GM23248 (cell line): ENCODE data around the gene STK32B. TPM values are rescaled to one million over a fixed set of nuclear protein-coding genes. Genes with fewer than 3 reads are reported as not detected.

Source experiments
- DNase-seq: peaks from one replicate; pipeline ENCODE4 v3.0.0-alpha.2; 2015
- H2AFZ ChIP-seq: fragments of 200-600 bp; sonication (generic); 2 replicates; pipeline ENCODE4 v1.6.1; 2016; ENCODE audit warnings: antibody characterized with exemption
- H3F3A ChIP-seq: fragments of 200-600 bp; sonication (generic); 2 replicates; pipeline ENCODE4 v1.6.1; 2016; ENCODE audit warnings: mild to moderate bottlenecking, antibody characterized with exemption, mixed run types; ENCODE audit not compliant: insufficient read depth
- H3K27ac ChIP-seq: fragments of 200-600 bp; sonication (generic); 2 replicates; pipeline ENCODE4 v1.5.1; 2016; ENCODE audit warnings: mild to moderate bottlenecking
- H3K27me3 ChIP-seq: fragments of 200-600 bp; sonication (generic); replicated peaks from 2 replicates; pipeline ENCODE4 v1.6.1; 2016; ENCODE audit warnings: mild to moderate bottlenecking; ENCODE audit not compliant: insufficient read depth
- H3K36me3 ChIP-seq: fragments of 200-600 bp; sonication (generic); 2 replicates; pipeline ENCODE4 v1.6.1; 2016; ENCODE audit warnings: low read depth, mild to moderate bottlenecking
- H3K4me1 ChIP-seq: fragments of 200-600 bp; sonication (generic); 2 replicates; pipeline ENCODE4 v1.6.1; 2016; ENCODE audit warnings: mild to moderate bottlenecking; ENCODE audit not compliant: insufficient read depth
- H3K4me2 ChIP-seq: fragments of 200-600 bp; sonication (generic); one replicate; pipeline ENCODE4 v1.6.1; 2016; ENCODE audit warnings: mild to moderate bottlenecking; ENCODE audit not compliant: unreplicated experiment
- H3K4me3 ChIP-seq: fragments of 200-600 bp; sonication (generic); 2 replicates; pipeline ENCODE4 v1.5.1; 2016; ENCODE audit warnings: mild to moderate bottlenecking
- H3K79me2 ChIP-seq: fragments of 200-600 bp; sonication (generic); 2 replicates; pipeline ENCODE4 v1.6.1; 2016; ENCODE audit warnings: mild to moderate bottlenecking; ENCODE audit not compliant: insufficient read depth
- H3K9ac ChIP-seq: fragments of 200-600 bp; sonication (generic); 2 replicates; pipeline ENCODE4 v1.6.1; 2016; ENCODE audit warnings: mild to moderate bottlenecking
- H3K9me2 ChIP-seq: fragments of 200-600 bp; sonication (generic); 2 replicates; pipeline ENCODE4 v1.6.1; 2016; ENCODE audit warnings: mixed run types, mild to moderate bottlenecking, moderate library complexity; ENCODE audit not compliant: insufficient read depth
- H3K9me3 ChIP-seq: fragments of 200-600 bp; sonication (generic); one replicate; pipeline ENCODE4 v1.6.1; 2017; ENCODE audit warnings: low read depth
- H4K20me1 ChIP-seq: fragments of 200-600 bp; sonication (generic); 2 replicates; pipeline ENCODE4 v1.6.0; 2016; ENCODE audit not compliant: insufficient read depth
- EZH2 ChIP-seq: fragments of 200-600 bp; sonication (generic); IDR thresholded peaks from 2 replicates; pipeline ENCODE4 v1.6.1; 2018; ENCODE audit warnings: antibody characterized with exemption, mild to moderate bottlenecking; ENCODE audit not compliant: insufficient read depth, poor library complexity, severe bottlenecking
- EZH2phosphoT487 ChIP-seq: fragments of 200-600 bp; sonication (generic); IDR thresholded peaks from 2 replicates; pipeline ENCODE4 v1.6.1; 2018; ENCODE audit warnings: antibody characterized with exemption, moderate library complexity, mild to moderate bottlenecking, low read depth; ENCODE audit not compliant: insufficient read depth
- WGBS, 2 experiments: methylation state at CpG; one replicate each; pipeline ENCODE4 v1.1.6; 2015 to 2017; ENCODE audit warnings: low lambda C conversion rate in 2 of 2, low coverage in 1 of 2; ENCODE audit errors: missing lambda C conversion rate in 2 of 2; 5-methylcytosine and 5-hydroxymethylcytosine counted together
- in situ Hi-C: fragments of 300-500 bp; cut with MboI; formaldehyde crosslinking; loops from 2 replicates; pipeline ENCODE4 v1.15.0; 2020
- polyA plus RNA-seq: library from polyadenylated mRNA; unstranded; fragments of >200 nt; fragmentation: Nextera tagmentation; extraction: Ambion mirVana; gene quantifications from 2 replicates; pipeline ENCODE4 v1.2.1, GENCODE V29; 2016
- total RNA-seq: library from RNA; depleted of rRNA; stranded (reverse); fragments of >200 nt; shearing (Covaris generic); gene quantifications from 2 replicates; pipeline ENCODE4 v1.2.3, GENCODE V29; 2014

STK32B gene
- total and polyA plus RNA-seq, 2 experiments from 2014 or later, result 4.9 to 6.1 TPM

- no peaks in the 10 kb centered on the region for H3K9me3 ChIP-seq
- WGBS, 2 experiments, result 68 to 73% methylated on average over 14 of the region's 14 CpGs
- no peak overlapping the region for H3K4me2 ChIP-seq
- no peaks in the 10 kb centered on the region for H3K79me2 ChIP-seq
- H3K27ac ChIP-seq, result no peak overlapping the region
- H3K27me3 ChIP-seq, result no peaks in the 10 kb centered on the region
- H3K9ac ChIP-seq, result no peak overlapping the region
- H3K9me2 ChIP-seq, result no peaks in the 10 kb centered on the region
- peak; percentile 47 for DNase-seq
- H4K20me1 ChIP-seq, result no peaks in the 10 kb centered on the region
- no peaks in the 10 kb centered on the region for H3K36me3 ChIP-seq
- H3K4me3 ChIP-seq, result no peak overlapping the region
- in situ Hi-C loops, result no loop called here
- H2AFZ ChIP-seq, result no peak overlapping the region
- no peaks in the 10 kb centered on the region for H3K4me1 ChIP-seq
- H3F3A ChIP-seq, result no peaks in the 10 kb centered on the region
- TF ChIP-seq EZH2 (no peak), EZH2phosphoT487 (no peak)
These were observed 409.0 kb downstream of the STK32B start for GRCh38 chr4:5460106-5460801.

DNA sequence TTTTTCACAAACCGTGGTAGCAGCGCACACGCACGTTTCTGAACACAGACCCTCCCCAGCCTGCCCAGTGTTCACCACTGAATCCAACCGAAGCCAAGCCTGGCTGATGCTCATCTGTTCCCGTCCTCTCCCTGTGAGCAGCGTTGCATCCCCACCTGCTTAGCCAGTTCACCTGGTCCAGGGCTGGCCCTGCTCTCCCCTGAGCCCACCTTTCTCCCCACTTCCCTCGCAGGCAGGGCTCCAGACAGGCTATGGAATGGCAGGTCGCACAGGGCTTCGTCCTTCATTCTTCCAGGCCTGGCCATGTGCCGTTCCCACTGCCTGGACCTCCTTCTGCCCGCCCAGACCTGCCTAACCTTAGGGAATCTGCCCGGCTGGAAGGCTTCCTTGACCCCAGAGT, 410.2 kb downstream of the STK32B start:
- Histone ChIP-seq H3F3A (no peaks in the 10 kb centered on the region), H2AFZ (no peak overlapping the region), H3K27me3 (no peaks in the 10 kb centered on the region), H3K36me3 (no peaks in the 10 kb centered on the region), H3K9ac (no peak overlapping the region), H3K9me2 (no peaks in the 10 kb centered on the region), H4K20me1 (no peaks in the 10 kb centered on the region), H3K27ac (no peak overlapping the region), H3K4me2 (no peak overlapping the region), H3K4me1 (no peaks in the 10 kb centered on the region), H3K4me3 (no peak overlapping the region), H3K79me2 (no peaks in the 10 kb centered on the region), H3K9me3 (no peaks in the 10 kb centered on the region)
- in situ Hi-C loops, result no loop called here
- 78 to 85% methylated on average over 13 of the region's 13 CpGs for WGBS, 2 experiments
- TF ChIP-seq EZH2 (no peak), EZH2phosphoT487 (no peak)
- no peak for DNase-seq

GRCh38 chr4:5462254-5462835, 411.1 kb downstream of the STK32B start:
- Histone ChIP-seq H3K9ac (no peak overlapping the region), H3F3A (no peaks in the 10 kb centered on the region), H3K9me3 (no peaks in the 10 kb centered on the region), H3K36me3 (no peaks in the 10 kb centered on the region), H3K9me2 (no peaks in the 10 kb centered on the region), H3K79me2 (no peaks in the 10 kb centered on the region), H3K4me3 (no peak overlapping the region), H4K20me1 (no peaks in the 10 kb centered on the region), H3K4me2 (no peak overlapping the region), H3K27ac (no peak overlapping the region), H3K27me3 (no peaks in the 10 kb centered on the region), H3K4me1 (no peaks in the 10 kb centered on the region), H2AFZ (no peak overlapping the region)
- no peak for TF ChIP-seq EZH2
- DNase-seq, result no peak
- WGBS, 2 experiments, result 72 to 79% methylated on average over 7 of the region's 7 CpGs
- in situ Hi-C loops, result no loop called here

- Histone ChIP-seq H3K27ac (no peak overlapping the region), H2AFZ (no peak overlapping the region), H4K20me1 (no peaks in the 10 kb centered on the region), H3K27me3 (no peaks in the 10 kb centered on the region), H3K79me2 (no peaks in the 10 kb centered on the region), H3F3A (no peaks in the 10 kb centered on the region), H3K4me3 (no peak overlapping the region), H3K9me3 (no peaks in the 10 kb centered on the region), H3K36me3 (no peaks in the 10 kb centered on the region), H3K9me2 (no peaks in the 10 kb centered on the region), H3K9ac (no peak overlapping the region), H3K4me1 (no peaks in the 10 kb centered on the region), H3K4me2 (no peak overlapping the region)
- in situ Hi-C loops, result no loop called here
- 82% methylated on average over 14 of the region's 14 CpGs for WGBS, 2 experiments
- TF ChIP-seq EZH2phosphoT487 (no peak), EZH2 (no peak)
- no peak for DNase-seq
These were observed 411.6 kb downstream of the STK32B start for GRCh38 chr4:5462896-5463295.
